WTC11 (cell line): ENCODE measurements around the gene KBTBD13.

Source experiments
- CTCF ChIP-seq: fragments of 200-600 bp; IDR thresholded peaks from 2 replicates; pipeline ENCODE4 v1.8.0; 2022; ENCODE audit warnings: antibody characterized with exemption
- ETV6 ChIP-seq: sonication (generic); formaldehyde crosslinking; IDR thresholded peaks from 2 replicates; pipeline ENCODE4 v1.8.1; 2022; ENCODE audit warnings: mild to moderate bottlenecking, missing genetic modification reagents
- MAX ChIP-seq: sonication (generic); formaldehyde crosslinking; IDR thresholded peaks from 2 replicates; pipeline ENCODE4 v1.8.0; 2022; ENCODE audit warnings: mild to moderate bottlenecking, missing genetic modification reagents
- PRDM15 ChIP-seq: sonication (generic); formaldehyde crosslinking; IDR thresholded peaks from 2 replicates; pipeline ENCODE4 v1.8.0; 2022; ENCODE audit warnings: missing genetic modification reagents
- PREB ChIP-seq: sonication (generic); formaldehyde crosslinking; IDR thresholded peaks from 2 replicates; pipeline ENCODE4 v1.8.1; 2022; ENCODE audit warnings: mild to moderate bottlenecking, missing genetic modification reagents, moderate library complexity, borderline replicate concordance
- SMAD3 ChIP-seq: sonication (generic); formaldehyde crosslinking; IDR thresholded peaks from 2 replicates; pipeline ENCODE4 v1.8.0; 2022; ENCODE audit warnings: missing genetic modification reagents, mild to moderate bottlenecking, borderline replicate concordance
- SP1 ChIP-seq: sonication (generic); formaldehyde crosslinking; conservative IDR thresholded peaks from 2 replicates; pipeline ENCODE4 v1.8.1; 2022; ENCODE audit warnings: missing genetic modification reagents
- USF1 ChIP-seq: sonication (generic); formaldehyde crosslinking; IDR thresholded peaks from 2 replicates; pipeline ENCODE4 v1.8.0; 2022; ENCODE audit warnings: mild to moderate bottlenecking, missing genetic modification reagents
- ZNF263 ChIP-seq: sonication (generic); formaldehyde crosslinking; IDR thresholded peaks from 2 replicates; pipeline ENCODE4 v1.8.1; 2022; ENCODE audit warnings: low read depth, mild to moderate bottlenecking, moderate library complexity, missing genetic modification reagents
- ZNF396 ChIP-seq: fragments of 250-450 bp; sonication (Bioruptor Pico); IDR thresholded peaks from 2 replicates; pipeline ENCODE4 v1.8.0; 2021; ENCODE audit warnings: mild to moderate bottlenecking, moderate library complexity, borderline replicate concordance

- TF ChIP-seq SP1 (CRISPR knock-in tag) (no peak), SMAD3 (CRISPR knock-in tag) (no peak), CTCF (no peak), ZNF396 (no peak), ZNF263 (CRISPR knock-in tag) (no peak), PREB (CRISPR knock-in tag) (no peak), ETV6 (CRISPR knock-in tag) (no peak), PRDM15 (no peak), MAX (CRISPR knock-in tag) (no peak), USF1 (CRISPR knock-in tag) (no peak)
Observed at GRCh38 chr15:65069779-65070546, 6.6 kb upstream of the KBTBD13 start.
